Brain microvascular endothelial cell (primary cell): ENCODE data around the gene NYAP1.
A peak's percentile ranks its signal among the peaks of the same experiment; 100 is the strongest.
"Not testable (repeated sequence)": the region's sequence is repeated elsewhere in the genome, so short reads cannot be mapped to it uniquely, and the experiment has no call there.

Source experiments
- DNase-seq: peaks from one replicate; pipeline ENCODE4 v3.0.0-alpha.2; 2020
- H3K27ac ChIP-seq: fragments of 250-450 bp; sonication (Bioruptor Pico); 2 replicates; pipeline ENCODE4 v1.5.1; 2020; ENCODE audit warnings: mild to moderate bottlenecking, moderate library complexity
- H3K27me3 ChIP-seq: fragments of 250-450 bp; sonication (Bioruptor Pico); replicated peaks from 2 replicates; pipeline ENCODE4 v1.5.1; 2020; ENCODE audit warnings: mild to moderate bottlenecking
- H3K36me3 ChIP-seq: fragments of 250-450 bp; sonication (Bioruptor Pico); replicated peaks from 2 replicates; pipeline ENCODE4 v1.5.1; 2020; ENCODE audit warnings: mild to moderate bottlenecking
- H3K4me3 ChIP-seq: 2 replicates; pipeline ENCODE4 v1.5.1; 2011; ENCODE audit warnings: low read depth, mild to moderate bottlenecking, control low read depth, low read length, moderate library complexity
- in situ Hi-C: cut with HindIII; loops from 2 replicates; pipeline ENCODE4 v1.10.0; 2017; ENCODE audit warnings: low sequenced_read_pairs, low pct_ligation_motif_present
- TF ChIP-seq, protein P1 (sequence below): IDR thresholded peaks from 2 replicates; pipeline ENCODE4 v1.5.1; 2011; ENCODE audit warnings: low read depth, mild to moderate bottlenecking, moderate library complexity, low read length, control low read depth, inconsistent platforms; ENCODE audit errors: missing control alignments

The NYAP1 gene

DNA sequence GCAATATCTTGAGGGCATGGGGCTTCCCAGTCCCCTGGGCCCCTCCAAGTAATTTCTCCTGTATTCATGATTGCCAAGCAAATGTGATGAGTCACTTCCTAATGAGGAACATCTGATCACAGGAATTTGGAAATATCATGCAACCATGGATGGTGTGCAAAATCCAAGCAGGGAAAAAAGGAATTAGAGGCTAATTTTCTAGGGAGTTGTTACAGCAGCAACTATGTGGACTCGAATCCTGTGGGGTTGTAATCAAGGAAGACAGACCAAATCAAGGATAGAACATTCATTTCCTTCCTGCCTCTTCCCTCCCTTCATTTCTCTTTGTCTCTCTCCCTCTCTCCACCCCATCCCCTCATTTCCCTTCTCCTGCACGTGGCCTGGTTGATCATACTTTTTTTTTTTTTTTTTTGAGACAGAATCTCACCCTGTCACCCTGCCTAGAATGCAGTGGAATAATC, 31.4 kb downstream of the NYAP1 start:
- H3K27ac ChIP-seq: no peak overlapping the region
- H3K4me3 ChIP-seq: no peak overlapping the region
- TF ChIP-seq, protein P1, sequence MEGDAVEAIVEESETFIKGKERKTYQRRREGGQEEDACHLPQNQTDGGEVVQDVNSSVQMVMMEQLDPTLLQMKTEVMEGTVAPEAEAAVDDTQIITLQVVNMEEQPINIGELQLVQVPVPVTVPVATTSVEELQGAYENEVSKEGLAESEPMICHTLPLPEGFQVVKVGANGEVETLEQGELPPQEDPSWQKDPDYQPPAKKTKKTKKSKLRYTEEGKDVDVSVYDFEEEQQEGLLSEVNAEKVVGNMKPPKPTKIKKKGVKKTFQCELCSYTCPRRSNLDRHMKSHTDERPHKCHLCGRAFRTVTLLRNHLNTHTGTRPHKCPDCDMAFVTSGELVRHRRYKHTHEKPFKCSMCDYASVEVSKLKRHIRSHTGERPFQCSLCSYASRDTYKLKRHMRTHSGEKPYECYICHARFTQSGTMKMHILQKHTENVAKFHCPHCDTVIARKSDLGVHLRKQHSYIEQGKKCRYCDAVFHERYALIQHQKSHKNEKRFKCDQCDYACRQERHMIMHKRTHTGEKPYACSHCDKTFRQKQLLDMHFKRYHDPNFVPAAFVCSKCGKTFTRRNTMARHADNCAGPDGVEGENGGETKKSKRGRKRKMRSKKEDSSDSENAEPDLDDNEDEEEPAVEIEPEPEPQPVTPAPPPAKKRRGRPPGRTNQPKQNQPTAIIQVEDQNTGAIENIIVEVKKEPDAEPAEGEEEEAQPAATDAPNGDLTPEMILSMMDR: no peak

DNA sequence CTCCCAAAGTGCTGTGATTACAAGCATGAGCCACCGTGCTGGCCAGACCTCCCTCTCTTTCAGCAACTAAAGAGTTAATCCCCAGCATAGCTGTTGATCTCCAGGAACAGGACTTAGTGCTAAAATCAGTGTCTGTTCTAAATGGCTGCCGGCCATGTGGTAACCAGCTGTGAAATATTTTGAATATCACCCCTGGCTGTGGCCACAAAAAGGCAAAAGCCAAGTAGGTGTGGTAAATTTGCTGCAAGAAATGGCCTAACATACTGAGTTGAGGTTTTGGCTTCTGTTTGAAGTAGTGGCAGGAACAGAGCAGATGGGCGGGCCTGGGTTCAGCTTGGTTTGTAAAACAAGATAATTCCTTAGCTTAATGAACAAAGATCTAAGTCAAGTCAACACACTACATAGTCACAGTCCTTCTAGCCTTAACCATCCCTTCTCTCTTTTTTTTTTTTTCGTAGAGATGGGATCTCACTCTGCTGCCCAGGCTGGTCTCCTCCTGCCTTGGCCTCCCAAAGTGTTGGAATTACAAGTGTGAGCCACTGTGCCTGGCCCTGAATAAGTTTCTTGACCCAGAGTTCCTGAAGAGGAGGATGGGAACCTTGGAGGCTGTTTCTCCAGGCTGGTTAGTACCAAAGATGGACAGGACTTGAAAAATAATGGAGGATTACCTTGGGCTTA, 32.5 kb downstream of the NYAP1 start:
- TF ChIP-seq, protein P1: no peak
- DNase-seq: peak; percentile 82
- no peaks in the 10 kb centered on the region for H3K36me3 ChIP-seq
- H3K27ac ChIP-seq: no peak overlapping the region
- no peak overlapping the region for H3K4me3 ChIP-seq
- no peaks in the 10 kb centered on the region for H3K27me3 ChIP-seq
- in situ Hi-C loops: no loop called here

More for the DNA sequence above, 31.4 kb downstream of the NYAP1 start:
- no peaks in the 10 kb centered on the region for H3K27me3 ChIP-seq
- peak; percentile 17 for DNase-seq
- in situ Hi-C loops: no loop called here
- H3K36me3 ChIP-seq: no peaks in the 10 kb centered on the region

DNA sequence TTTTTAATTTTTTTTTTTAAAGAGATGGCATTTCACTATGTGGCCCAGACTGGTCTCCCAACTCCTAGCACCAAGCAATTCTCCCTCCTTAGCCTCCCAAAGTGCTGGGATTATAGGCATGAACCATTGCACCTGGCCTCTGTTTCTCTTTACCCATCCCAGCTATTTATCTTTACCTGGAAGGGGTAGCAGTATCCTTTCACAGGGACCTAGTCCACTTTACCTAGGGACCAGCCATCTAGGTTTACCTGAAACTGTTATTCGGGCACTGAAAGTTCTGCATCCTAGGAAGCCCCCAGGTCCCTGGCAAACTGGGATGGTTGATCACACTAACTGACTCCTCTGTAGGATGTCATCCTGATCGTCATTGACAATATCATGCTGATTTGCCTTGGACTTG, 33.6 kb downstream of the NYAP1 start:
- no peak overlapping the region for H3K4me3 ChIP-seq
- no peak overlapping the region for H3K27ac ChIP-seq
- in situ Hi-C loops: no loop called here
- no peaks in the 10 kb centered on the region for H3K27me3 ChIP-seq
- no peaks in the 10 kb centered on the region for H3K36me3 ChIP-seq
- TF ChIP-seq, protein P1: no peak
- DNase-seq: no peak

DNA sequence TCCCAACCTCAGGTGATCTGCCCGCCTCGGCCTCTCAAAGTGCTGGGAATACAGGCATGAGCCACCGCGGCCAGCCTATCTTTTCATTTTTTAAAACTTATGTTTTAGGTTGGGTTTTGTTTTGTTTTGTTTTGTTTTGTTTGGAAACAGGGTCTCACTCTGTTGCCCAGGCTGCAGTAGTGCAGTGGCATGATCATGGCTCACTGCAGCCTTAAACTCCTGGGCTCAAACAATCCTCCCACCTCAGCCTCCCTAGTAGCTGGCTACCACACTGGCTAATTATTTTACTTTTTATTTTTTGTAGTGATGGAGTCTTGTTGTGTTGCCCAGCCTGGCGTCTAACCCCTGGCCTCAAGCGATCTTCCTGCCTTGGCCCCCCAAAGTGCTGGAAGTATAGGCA, 35.9 kb downstream of the NYAP1 start:
- in situ Hi-C loops: no loop called here
- H3K36me3 ChIP-seq: no peaks in the 10 kb centered on the region
- H3K27ac ChIP-seq: no peak overlapping the region
- H3K27me3 ChIP-seq: no peaks in the 10 kb centered on the region
- TF ChIP-seq, protein P1: no peak
- no peak overlapping the region for H3K4me3 ChIP-seq
- DNase-seq: no peak

DNA sequence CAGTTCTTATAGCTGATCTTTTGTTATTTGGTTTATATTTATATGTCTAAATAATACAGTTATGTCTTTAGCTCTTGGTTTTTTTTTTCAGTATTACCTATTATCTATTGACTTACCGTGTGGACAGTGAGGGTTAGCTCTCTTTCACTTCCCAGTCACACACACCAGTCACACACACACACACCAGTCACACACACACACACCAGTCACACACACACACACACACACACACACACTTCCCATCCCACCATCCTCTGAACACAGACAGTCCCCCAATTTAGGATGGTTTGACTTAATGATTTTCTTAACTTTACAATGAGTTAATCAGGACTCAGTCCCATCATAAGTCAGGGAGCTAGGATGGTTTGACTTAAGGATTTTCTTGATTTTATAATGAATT, 36.4 kb downstream of the NYAP1 start:
- no peak for DNase-seq
- no peaks in the 10 kb centered on the region for H3K36me3 ChIP-seq
- H3K27ac ChIP-seq: no peak overlapping the region
- H3K4me3 ChIP-seq: no peak overlapping the region
- in situ Hi-C loops: no loop called here
- H3K27me3 ChIP-seq: no peaks in the 10 kb centered on the region
- TF ChIP-seq, protein P1: no peak

DNA sequence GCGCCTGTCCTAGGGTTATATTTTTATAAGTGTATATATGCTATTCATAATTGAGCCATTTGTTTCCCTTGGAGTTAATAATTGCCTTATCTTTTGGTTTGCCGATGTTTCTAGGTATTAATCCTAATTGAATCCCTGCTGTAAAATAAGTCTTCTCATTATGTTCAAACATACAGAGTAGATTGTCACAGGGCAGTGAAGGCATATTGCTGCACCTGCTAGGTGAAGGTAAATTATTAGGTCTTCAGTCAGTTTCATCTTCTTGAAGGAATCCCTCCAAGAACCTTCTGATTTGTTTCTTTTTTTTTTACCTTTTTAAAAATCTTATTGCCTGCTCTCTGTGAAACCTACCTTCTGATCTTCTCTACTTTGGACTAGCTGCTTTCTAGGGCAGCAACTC, 37.3 kb downstream of the NYAP1 start:
- in situ Hi-C loops: no loop called here
- Histone ChIP-seq H3K27ac (no peak overlapping the region), H3K4me3 (no peak overlapping the region), H3K36me3 (no peaks in the 10 kb centered on the region), H3K27me3 (no peaks in the 10 kb centered on the region)
- no peak for DNase-seq
- TF ChIP-seq, protein P1: no peak

DNA sequence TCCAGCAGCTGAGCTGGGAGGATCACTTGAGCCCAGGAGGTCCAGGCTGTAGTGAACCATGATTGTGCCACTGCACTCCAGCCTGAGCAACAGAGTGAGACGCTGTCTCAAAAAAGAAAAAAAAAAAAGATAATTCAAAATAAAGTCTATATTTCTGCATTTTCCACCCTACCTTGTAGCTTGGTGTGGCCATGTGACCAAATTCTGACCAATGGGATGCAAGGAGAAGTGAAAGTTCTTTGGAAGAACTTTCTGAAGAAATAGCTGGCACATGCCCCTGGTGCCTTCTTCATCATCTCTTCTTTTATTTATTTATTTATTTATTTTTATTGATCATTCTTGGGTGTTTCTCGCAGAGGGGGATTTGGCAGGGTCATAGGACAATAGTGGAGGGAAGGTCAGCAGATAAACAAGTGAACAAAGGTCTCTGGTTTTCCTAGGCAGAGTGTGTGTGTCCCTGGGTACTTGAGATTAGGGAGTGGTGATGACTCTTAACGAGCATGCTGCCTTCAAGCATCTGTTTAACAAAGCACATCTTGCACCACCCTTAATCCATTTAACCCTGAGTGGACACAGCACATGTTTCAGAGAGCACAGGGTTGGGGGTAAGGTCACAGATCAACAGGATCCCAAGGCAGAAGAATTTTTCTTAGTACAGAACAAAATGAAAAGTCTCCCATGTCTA, 38.3 kb downstream of the NYAP1 start:
- H3K36me3 ChIP-seq, H3K4me3 ChIP-seq, H3K27me3 ChIP-seq, H3K27ac ChIP-seq, DNase-seq, in situ Hi-C loops: not testable (repeated sequence)

DNA sequence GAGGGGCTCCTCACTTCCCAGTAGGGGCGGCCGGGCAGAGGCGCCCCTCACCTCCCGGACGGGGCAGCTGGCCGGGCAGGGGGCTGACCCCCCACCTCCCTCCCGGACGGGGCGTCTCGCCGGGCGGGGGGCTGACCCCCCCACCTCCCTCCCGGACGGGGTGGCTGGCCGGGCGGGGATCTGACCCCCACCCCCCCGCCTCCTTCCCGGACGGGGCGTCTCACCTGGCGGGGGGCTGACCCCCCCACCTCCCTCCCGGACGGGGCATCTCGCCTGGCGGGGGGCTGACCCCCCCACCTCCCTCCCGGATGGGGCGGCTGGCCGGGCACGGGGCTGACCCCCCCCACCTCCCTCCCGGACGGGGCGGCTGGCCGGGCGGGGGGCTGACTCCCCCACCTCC, 39.5 kb downstream of the NYAP1 start:
- in situ Hi-C loops, DNase-seq: not testable (repeated sequence)

More for the DNA sequence above, 39.5 kb downstream of the NYAP1 start:
- not testable (repeated sequence) for H3K4me3 ChIP-seq, H3K27ac ChIP-seq, H3K36me3 ChIP-seq, H3K27me3 ChIP-seq
